Endothelial cell (in vitro differentiated cells): ENCODE results near the gene MARCHF4. TPM values are rescaled to one million over a fixed set of nuclear protein-coding genes. Genes with fewer than 3 reads are reported as not detected.

Experiments used
- DNase-seq: peaks from one replicate; pipeline ENCODE4 v3.0.0; 2021; ENCODE audit warnings: low spot score
- H3K27ac Mint-ChIP-seq: one replicate; pipeline ENCODE4 v1.8.0; 2021; ENCODE audit warnings: mixed read lengths, inconsistent platforms; ENCODE audit not compliant: unreplicated experiment
- H3K27me3 Mint-ChIP-seq: one replicate; pipeline ENCODE4 v1.8.0; 2021; ENCODE audit warnings: mild to moderate bottlenecking, moderate library complexity, mixed read lengths, inconsistent platforms; ENCODE audit not compliant: unreplicated experiment
- H3K36me3 Mint-ChIP-seq: one replicate; pipeline ENCODE4 v1.8.0; 2021; ENCODE audit warnings: mild to moderate bottlenecking, low read depth, mixed read lengths, inconsistent platforms; ENCODE audit not compliant: unreplicated experiment
- H3K4me1 Mint-ChIP-seq: one replicate; pipeline ENCODE4 v1.8.0; 2021; ENCODE audit warnings: mild to moderate bottlenecking, mixed read lengths, inconsistent platforms; ENCODE audit not compliant: unreplicated experiment
- H3K4me3 Mint-ChIP-seq: one replicate; pipeline ENCODE4 v1.8.0; 2021; ENCODE audit warnings: mild to moderate bottlenecking, mixed read lengths, inconsistent platforms; ENCODE audit not compliant: unreplicated experiment
- H3K9me3 Mint-ChIP-seq: one replicate; pipeline ENCODE4 v1.8.0; 2021; ENCODE audit warnings: mixed read lengths, inconsistent platforms; ENCODE audit not compliant: unreplicated experiment
- total RNA-seq: library from RNA; stranded (reverse); fragmentation: NEBNext Ultra II Directional; extraction: Animal tissue kit (Norgen Biotek cat#: 25700); gene quantifications from one replicate; pipeline ENCODE4 v1.2.1, GENCODE V29; 2021; ENCODE audit not compliant: unreplicated experiment
- TF ChIP-seq, protein P1 (sequence below): fragments of 200-600 bp; sonication (generic); IDR thresholded peaks from one replicate; pipeline ENCODE4 v1.5.0; 2021; ENCODE audit warnings: antibody characterized with exemption; ENCODE audit not compliant: unreplicated experiment

The MARCHF4 gene
- total RNA-seq, 1 donor from 2014 or later = 0.46 TPM

DNA sequence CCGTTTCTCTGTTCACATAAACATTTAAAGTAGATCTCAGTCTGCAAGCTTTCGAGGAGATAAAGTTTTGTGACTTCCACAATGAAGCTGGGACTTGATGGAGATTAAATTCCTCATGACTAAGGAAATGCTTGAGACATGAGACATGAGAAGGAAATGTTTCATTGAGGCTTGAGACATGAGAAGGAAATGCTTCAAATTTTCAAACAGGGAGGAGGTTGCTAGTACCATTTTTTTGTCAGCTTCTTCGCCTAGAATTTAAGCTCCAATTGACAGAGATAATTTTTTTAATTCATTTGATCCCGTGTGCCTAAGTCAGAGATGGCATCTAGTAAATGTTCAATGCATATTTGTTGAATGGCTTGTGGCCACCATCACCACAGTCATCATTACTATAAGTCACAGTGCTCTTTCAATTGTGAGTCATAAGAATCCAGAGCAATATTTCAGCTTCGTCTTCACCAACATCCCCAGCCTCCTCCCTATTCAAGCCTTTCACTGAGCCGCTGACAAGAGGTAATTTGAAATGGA is 543 bp upstream of the MARCHF4 start:
- Mint-ChIP-seq H3K4me3 (peak overlapping the region; percentile 79), H3K27ac (peak overlapping the region; percentile 8), H3K4me1 (peaks cover 14% of the 10 kb centered on the region), H3K27me3 (peaks cover 15% of the 10 kb centered on the region), H3K9me3 (no peaks in the 10 kb centered on the region), H3K36me3 (peaks cover 3% of the 10 kb centered on the region)
- DNase-seq = no peak
- TF ChIP-seq, protein P1, sequence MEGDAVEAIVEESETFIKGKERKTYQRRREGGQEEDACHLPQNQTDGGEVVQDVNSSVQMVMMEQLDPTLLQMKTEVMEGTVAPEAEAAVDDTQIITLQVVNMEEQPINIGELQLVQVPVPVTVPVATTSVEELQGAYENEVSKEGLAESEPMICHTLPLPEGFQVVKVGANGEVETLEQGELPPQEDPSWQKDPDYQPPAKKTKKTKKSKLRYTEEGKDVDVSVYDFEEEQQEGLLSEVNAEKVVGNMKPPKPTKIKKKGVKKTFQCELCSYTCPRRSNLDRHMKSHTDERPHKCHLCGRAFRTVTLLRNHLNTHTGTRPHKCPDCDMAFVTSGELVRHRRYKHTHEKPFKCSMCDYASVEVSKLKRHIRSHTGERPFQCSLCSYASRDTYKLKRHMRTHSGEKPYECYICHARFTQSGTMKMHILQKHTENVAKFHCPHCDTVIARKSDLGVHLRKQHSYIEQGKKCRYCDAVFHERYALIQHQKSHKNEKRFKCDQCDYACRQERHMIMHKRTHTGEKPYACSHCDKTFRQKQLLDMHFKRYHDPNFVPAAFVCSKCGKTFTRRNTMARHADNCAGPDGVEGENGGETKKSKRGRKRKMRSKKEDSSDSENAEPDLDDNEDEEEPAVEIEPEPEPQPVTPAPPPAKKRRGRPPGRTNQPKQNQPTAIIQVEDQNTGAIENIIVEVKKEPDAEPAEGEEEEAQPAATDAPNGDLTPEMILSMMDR = no peak

DNA sequence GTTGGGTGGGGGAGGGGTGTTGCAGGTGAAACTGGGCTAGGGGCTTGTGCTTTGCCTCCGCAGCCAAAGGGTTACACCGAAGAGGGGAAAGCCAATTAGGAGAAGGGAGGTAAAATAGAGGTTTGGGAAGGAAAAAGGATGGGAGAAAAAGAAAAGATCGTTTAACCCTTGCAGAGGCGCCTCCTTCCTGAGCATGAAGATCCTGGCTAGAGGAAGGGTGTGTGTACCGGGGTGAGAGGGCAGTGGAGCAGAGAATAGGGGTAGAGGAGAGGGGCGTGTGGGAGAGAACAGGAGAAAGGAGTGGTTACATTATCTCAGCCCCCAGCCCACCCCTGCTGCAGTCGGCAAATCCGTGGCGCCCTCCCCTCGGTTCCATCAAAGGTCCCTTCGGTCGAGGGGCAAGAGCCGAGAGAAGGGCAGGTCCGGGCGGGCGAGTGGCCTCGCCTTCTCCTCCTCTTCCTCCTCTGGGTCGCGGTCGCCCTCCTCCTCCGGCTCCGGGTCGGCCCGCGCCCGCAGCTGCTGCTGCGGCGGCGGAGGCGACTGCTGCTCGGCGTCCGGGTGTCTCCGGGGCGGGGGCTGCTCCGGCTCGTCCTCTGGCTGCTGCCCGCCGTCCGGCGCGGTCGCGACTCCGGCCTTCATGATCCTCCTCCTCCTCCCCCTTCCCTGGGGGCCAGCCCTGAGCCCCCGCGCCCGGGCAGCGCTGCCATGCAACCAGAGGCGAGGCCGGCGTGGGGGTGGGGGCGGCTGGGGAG is 1.1 kb downstream of the MARCHF4 start:
- TF ChIP-seq, protein P1 = no peak
- Mint-ChIP-seq H3K27ac (no peak overlapping the region), H3K4me1 (peaks cover 17% of the 10 kb centered on the region), H3K27me3 (peaks cover 15% of the 10 kb centered on the region), H3K4me3 (peak overlapping the region; percentile 82), H3K36me3 (peaks cover 3% of the 10 kb centered on the region), H3K9me3 (no peaks in the 10 kb centered on the region)
- DNase-seq = peak; percentile 34

DNA sequence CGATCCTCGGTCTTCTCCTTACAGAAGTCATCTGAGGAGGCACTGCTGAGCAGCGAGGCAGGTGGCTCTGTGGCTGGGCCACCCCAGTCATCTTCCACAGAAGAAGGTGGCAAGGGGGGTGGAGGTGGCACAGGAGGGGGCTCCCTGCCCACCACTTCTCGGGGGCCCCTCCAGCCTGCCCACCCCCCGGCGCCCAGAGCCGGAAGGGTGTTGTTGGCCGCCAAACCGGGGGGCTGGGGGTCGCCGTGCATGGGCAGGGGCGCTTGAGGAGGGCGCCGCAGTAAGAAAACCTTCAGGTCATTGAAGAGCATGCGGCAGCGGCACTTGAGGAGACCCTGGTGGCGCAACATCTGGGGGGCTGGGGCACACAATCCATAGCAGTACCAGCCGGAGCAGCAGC is 2.5 kb downstream of the MARCHF4 start:
- no peak overlapping the region for H3K27ac Mint-ChIP-seq
- no peak overlapping the region for H3K4me3 Mint-ChIP-seq
- no peaks in the 10 kb centered on the region for H3K9me3 Mint-ChIP-seq
- peaks cover 3% of the 10 kb centered on the region for H3K36me3 Mint-ChIP-seq
- H3K4me1 Mint-ChIP-seq = peaks cover 17% of the 10 kb centered on the region
- no peak for DNase-seq
- H3K27me3 Mint-ChIP-seq = peaks cover 19% of the 10 kb centered on the region
- TF ChIP-seq, protein P1 = no peak

DNA sequence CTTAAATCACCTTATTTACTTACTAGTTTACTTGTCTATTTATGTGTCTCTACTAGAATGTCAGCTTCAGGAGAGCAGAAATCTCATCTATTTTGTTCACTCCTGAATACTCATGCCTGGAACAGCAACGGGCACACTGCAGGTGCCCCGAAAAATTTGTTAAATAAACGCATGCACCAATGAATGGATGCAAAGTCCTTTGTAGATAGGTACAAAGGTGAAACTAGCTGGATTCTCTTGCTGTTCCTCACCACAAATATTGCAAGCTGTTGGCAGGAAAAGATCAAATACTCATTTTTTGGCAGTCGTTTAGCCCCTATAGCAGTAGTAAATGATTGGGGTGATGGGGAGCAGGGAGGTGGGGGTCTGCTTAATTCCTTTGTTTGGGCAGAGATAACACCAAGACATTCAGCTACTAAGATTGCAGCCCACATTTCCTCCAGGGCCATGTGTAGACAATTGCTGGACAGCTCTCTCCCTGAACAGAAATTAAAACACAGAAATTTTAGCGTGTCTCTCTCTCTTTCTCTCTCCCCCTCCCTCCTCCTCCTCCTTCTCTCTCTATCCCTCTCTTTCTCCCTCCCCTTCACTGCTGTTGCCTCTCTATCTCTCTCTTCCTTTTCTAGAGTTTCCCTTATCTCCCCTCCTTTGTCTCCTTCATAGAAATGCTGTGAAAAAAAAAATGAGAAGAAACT is 5.4 kb downstream of the MARCHF4 start:
- H3K27me3 Mint-ChIP-seq = peaks cover 12% of the 10 kb centered on the region
- H3K36me3 Mint-ChIP-seq = peaks cover 3% of the 10 kb centered on the region
- no peak overlapping the region for H3K27ac Mint-ChIP-seq
- no peak for DNase-seq
- peaks cover 12% of the 10 kb centered on the region for H3K4me1 Mint-ChIP-seq
- no peaks in the 10 kb centered on the region for H3K9me3 Mint-ChIP-seq
- H3K4me3 Mint-ChIP-seq = no peak overlapping the region
- TF ChIP-seq, protein P1 = no peak

DNA sequence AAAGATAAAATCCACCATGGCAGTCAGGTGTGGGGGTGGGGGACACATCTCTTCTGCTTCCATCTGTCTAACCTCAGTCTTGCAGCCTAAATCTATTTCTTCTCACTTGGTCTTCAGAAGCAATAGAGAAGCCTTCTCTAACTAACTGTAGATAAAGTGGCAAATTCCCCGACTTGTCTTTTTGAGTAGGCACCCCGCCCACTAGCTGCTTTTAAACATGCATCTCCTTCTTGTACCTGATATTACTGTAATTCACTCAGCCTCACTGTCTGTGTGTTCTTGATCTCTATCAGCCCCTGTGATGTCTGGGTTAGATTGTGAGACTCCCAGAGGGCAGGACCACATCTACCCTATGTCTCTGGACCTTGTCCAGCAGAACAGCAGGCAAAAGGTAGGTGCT is 6.8 kb downstream of the MARCHF4 start:
- Mint-ChIP-seq H3K4me1 (peaks cover 8% of the 10 kb centered on the region), H3K9me3 (no peaks in the 10 kb centered on the region), H3K27me3 (peaks cover 6% of the 10 kb centered on the region), H3K4me3 (no peak overlapping the region), H3K27ac (no peak overlapping the region), H3K36me3 (peaks cover 3% of the 10 kb centered on the region)
- no peak for DNase-seq
- TF ChIP-seq, protein P1 = no peak
